ENCODE measurements around the gene CD33. TPM values are rescaled to one million over a fixed set of nuclear protein-coding genes. Genes with fewer than 3 reads are reported as not detected.

CD33 gene
- total RNA-seq, 1 donor from 2014 or later: not detected

DNA sequence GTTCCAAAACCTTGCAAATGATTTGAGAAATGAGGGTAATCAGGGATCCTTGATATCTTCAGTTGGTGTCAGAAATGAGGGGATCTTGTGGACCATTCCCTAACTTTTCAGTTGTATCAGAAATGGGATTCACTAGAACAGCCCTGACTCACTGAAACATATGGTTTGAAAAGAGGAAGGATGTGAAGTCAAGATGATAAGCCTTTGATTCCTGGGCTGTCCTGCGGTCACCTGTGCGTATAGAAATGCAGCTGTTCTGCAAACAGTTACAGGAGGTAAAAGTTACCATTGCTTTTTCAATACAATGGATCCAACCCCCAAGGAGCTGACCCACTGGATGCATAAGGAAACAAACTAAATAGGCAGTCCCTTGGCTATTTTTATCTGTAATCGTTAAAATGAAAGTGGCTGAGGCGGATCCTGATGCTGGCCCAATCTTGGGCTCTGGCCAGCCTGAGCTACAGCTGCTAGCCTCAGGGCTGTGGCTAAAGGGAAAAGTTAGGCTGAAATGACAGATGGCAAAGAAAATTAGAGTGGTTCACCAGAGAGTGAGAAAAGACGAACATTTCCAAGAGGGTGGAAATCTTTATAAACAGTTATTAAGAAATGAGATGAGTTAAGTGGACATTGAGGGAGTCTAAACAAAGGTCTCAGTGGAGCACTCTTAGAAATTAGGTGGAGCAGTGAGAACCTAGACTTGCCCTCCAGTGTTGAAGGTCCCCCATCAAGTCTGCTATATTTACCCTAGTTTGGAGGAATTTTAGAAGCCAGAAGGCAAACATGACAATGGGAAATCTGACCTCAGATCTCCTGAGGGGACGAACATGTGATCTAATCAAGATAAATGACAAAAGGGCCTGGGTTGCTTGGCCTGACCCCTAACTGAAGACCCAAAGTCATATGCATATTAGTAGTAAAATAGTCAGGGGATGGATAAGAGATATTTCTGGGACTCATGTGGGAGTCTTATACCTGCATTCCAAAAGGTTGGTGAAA is 33.6 kb downstream of the CD33 start:
- DNase-seq (ENCODE audit: extremely low read depth, low read depth, low spot score): no peak

- DNase-seq (ENCODE audit: extremely low read depth, low read depth, low spot score): peak; percentile 10
Observed at GRCh38 chr19:51259348-51260245, 34.7 kb downstream of the CD33 start.

- DNase-seq (ENCODE audit: extremely low read depth, low read depth, low spot score): no peak
Observed at GRCh38 chr19:51263808-51264207, 38.9 kb downstream of the CD33 start.

- DNase-seq (ENCODE audit: extremely low read depth, low read depth, low spot score): no peak
Observed at GRCh38 chr19:51271067-51271466, 46.2 kb downstream of the CD33 start.

DNA sequence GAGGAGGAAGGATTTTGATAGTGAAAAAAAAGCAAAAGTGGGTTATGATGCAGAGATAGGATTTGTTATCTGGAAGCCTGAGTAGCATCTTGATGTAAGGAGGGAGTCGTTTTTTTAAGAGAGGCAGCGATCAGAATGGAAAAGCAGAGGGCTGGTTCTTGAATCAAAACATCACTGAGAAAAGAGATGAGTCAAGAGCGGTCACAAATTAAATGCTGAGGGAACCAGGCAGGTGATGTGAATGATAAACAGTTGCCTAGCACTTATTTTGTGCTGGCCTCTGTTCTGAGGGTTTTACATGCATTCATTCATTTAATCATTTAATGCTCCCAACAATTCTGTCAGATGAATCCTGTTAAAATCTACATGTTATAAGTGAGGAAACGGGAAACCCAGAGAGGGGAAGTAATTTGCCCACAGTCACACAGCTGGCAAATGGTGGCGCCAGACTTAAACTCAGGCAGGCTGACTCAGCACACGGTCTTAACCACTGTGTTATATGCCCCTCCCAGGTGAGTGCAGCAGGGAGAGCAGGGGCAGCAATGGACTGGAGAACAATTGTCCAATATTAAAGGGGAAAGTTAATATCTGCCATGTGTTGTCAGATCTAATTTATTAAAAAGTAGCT is 47.4 kb downstream of the CD33 start:
- no peak for DNase-seq (ENCODE audit: extremely low read depth, low read depth, low spot score)

- no peak for DNase-seq (ENCODE audit: extremely low read depth, low read depth, low spot score)
Observed at GRCh38 chr19:51274049-51274770, 49.3 kb downstream of the CD33 start.

DNA sequence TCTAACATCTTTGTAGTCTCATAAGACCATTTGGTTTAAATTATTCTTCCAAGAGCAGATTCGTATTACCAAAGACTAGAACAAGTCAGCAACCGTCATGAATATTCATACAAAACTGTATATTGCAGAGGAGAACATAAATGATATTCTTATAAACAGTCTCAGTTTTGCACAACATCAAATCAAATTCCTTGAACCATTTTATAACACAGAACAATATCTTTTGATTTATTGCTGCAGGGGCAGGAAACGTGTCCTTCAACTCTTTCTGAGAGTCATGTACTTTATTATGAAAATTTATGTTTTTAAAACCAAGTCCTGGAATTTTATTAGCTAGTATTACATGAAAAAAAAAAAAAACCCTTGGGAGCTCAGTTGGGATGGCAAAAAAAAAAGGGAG is 52.2 kb downstream of the CD33 start:
- DNase-seq (ENCODE audit: extremely low read depth, low read depth, low spot score): no peak

GRCh38 chr19:51282335-51282734 is 57.5 kb downstream of the CD33 start:
- no peak for DNase-seq (ENCODE audit: extremely low read depth, low read depth, low spot score)

- DNase-seq (ENCODE audit: extremely low read depth, low read depth, low spot score): no peak
Observed at GRCh38 chr19:51285682-51286081, 60.8 kb downstream of the CD33 start.

Other genes with a start within 250 kb of the CD33 start
- not detected in 2 replicates for gene KLK7, start 241.2 kb upstream of the CD33 start, total RNA-seq
- gene KLK8, start 223.5 kb upstream of the CD33 start, total RNA-seq: not detected in 2 replicates
- gene KLK10, start 205.4 kb upstream of the CD33 start, total RNA-seq: not detected in 2 replicates
- gene KLK11, start 198.5 kb upstream of the CD33 start, total RNA-seq: not detected in 2 replicates
- not detected in 2 replicates for gene KLK12, start 190.1 kb upstream of the CD33 start, total RNA-seq
- not detected in 2 replicates for gene KLK13, start 160.0 kb upstream of the CD33 start, total RNA-seq
- not detected in 2 replicates for gene KLK14, start 142.2 kb upstream of the CD33 start, total RNA-seq
- 17.1 and 19.3 TPM in 2 replicates for gene CTU1, start 116.7 kb upstream of the CD33 start, total RNA-seq
- gene SIGLEC9, start 100.2 kb upstream of the CD33 start, total RNA-seq: not detected in 2 replicates
- not detected in 2 replicates for gene SIGLEC7, start 82.8 kb upstream of the CD33 start, total RNA-seq
- not detected in 2 replicates for gene SIGLECL1, start 26.0 kb downstream of the CD33 start, total RNA-seq
- not detected in 2 replicates for gene IGLON5, start 86.6 kb downstream of the CD33 start, total RNA-seq
- 0.82 and 0.88 TPM in 2 replicates for gene VSIG10L, start 117.1 kb downstream of the CD33 start, total RNA-seq
- gene ETFB, start 141.3 kb downstream of the CD33 start, total RNA-seq: 64.5 and 70.8 TPM in 2 replicates
- not detected in 2 replicates for gene CLDND2, start 143.9 kb downstream of the CD33 start, total RNA-seq
- gene NKG7, start 147.6 kb downstream of the CD33 start, total RNA-seq: not detected in 2 replicates
- gene LIM2, start 162.9 kb downstream of the CD33 start, total RNA-seq: not detected in 2 replicates
- gene C19orf84, start 165.5 kb downstream of the CD33 start, total RNA-seq: not detected in 2 replicates
- gene SIGLEC10, start 192.6 kb downstream of the CD33 start, total RNA-seq: not detected in 2 replicates
- gene SIGLEC8, start 233.4 kb downstream of the CD33 start, total RNA-seq: not detected in 2 replicates